K562 (cell line): ENCODE data around the gene COQ4. TPM values are rescaled to one million over a fixed set of nuclear protein-coding genes. Genes with fewer than 3 reads are reported as not detected.

Source experiments
- ATF1 ChIP-seq, 2 experiments: fragments of 450-650 bp in 1 of 2; IDR thresholded peaks; 2 replicates each; pipeline ENCODE4 v1.6.1; 2016; ENCODE audit warnings: missing compliant biosample characterization in 1 of 2, missing genetic modification characterization in 1 of 2
- CBX3 ChIP-seq, 2 experiments: IDR thresholded peaks; 1 replicate in 1 of 2; 2 replicates in 1 of 2; pipeline ENCODE4 v1.6.1; 2012; ENCODE audit warnings: inconsistent platforms in 2 of 2, low read length in 2 of 2, borderline replicate concordance in 1 of 2, control low read depth in 1 of 2
- KLF13 ChIP-seq: fragments of 450-650 bp; IDR thresholded peaks from 2 replicates; pipeline ENCODE4 v1.6.1; 2016; ENCODE audit warnings: missing genetic modification characterization, low read depth, mild to moderate bottlenecking, missing compliant biosample characterization, moderate library complexity, borderline replicate concordance
- MIER1 ChIP-seq: fragments of 450-650 bp; IDR thresholded peaks from 2 replicates; pipeline ENCODE4 v1.6.1; 2016; ENCODE audit warnings: antibody characterized with exemption, mild to moderate bottlenecking, low read depth
- NFATC3 ChIP-seq: fragments of 450-650 bp; IDR thresholded peaks from 2 replicates; pipeline ENCODE4 v1.6.1; 2017; ENCODE audit warnings: mild to moderate bottlenecking
- POLR2H ChIP-seq: IDR thresholded peaks from 2 replicates; pipeline ENCODE4 v1.6.1; 2016; ENCODE audit warnings: missing genetic modification characterization, low read depth, mild to moderate bottlenecking, control low read depth, missing compliant biosample characterization, moderate library complexity
- PRMT5 ChIP-seq: sonication (generic); formaldehyde crosslinking; IDR thresholded peaks from 2 replicates; pipeline ENCODE4 v1.5.0; 2020; ENCODE audit warnings: missing genetic modification reagents
- RB1 ChIP-seq: fragments of 450-650 bp; IDR thresholded peaks from 2 replicates; pipeline ENCODE4 v1.6.1; 2017; ENCODE audit warnings: low read depth, mild to moderate bottlenecking
- SMAD3 ChIP-seq: fragments of 450-650 bp; formaldehyde crosslinking; conservative IDR thresholded peaks from 2 replicates; pipeline ENCODE4 v1.4.0; 2020; ENCODE audit warnings: mild to moderate bottlenecking
- TOE1 ChIP-seq, 2 experiments: fragments of 450-650 bp in 1 of 2; sonication (generic) in 1 of 2; formaldehyde crosslinking in 1 of 2; IDR thresholded peaks; 2 replicates each; pipeline versions ENCODE4 v1.7.1 to v1.8.0; 2016 to 2022; ENCODE audit warnings: borderline replicate concordance in 2 of 2, mild to moderate bottlenecking in 2 of 2, antibody characterized with exemption in 1 of 2, inconsistent platforms in 1 of 2, low read depth in 1 of 2, missing genetic modification reagents in 1 of 2, moderate library complexity in 1 of 2
- polyA plus RNA-seq, 8 experiments: library from polyadenylated mRNA; depleted of rRNA in 4 of 8; stranded (reverse) in 5 of 8; unstranded in 3 of 8; fragments of >200 nt; fragmentation: Nextera tagmentation in 2 of 8; fragmentation: Illumina TruSeq in 1 of 8; extraction: Ambion mirVana in 2 of 8; extraction: Trizol in 1 of 8; gene quantifications; 2 replicates each; pipeline versions ENCODE4 v1.2.1 to v1.2.3, GENCODE V29; 2011 to 2014; ENCODE audit warnings: inconsistent platforms in 1 of 8, missing spikeins in 1 of 8
- total RNA-seq, 7 experiments: library from RNA; depleted of rRNA in 6 of 7; stranded (reverse); fragments of >200 nt in 6 of 7; fragmentation: Illumina TruSeq in 2 of 7; extraction: Trizol in 2 of 7; gene quantifications; 2 replicates each; pipeline versions ENCODE4 v1.2.1 to v1.2.3, GENCODE V29; 2011 to 2021; ENCODE audit warnings: low replicate concordance in 1 of 7
- TF ChIP-seq, protein P1 (sequence below): sonication (generic); formaldehyde crosslinking; IDR thresholded peaks from 2 replicates; pipeline ENCODE4 v1.8.1; 2023; ENCODE audit warnings: mild to moderate bottlenecking, missing genetic modification reagents
- TF ChIP-seq, protein P2 (sequence below): fragments of 250-450 bp; sonication (Bioruptor Pico); IDR thresholded peaks from 2 replicates; pipeline ENCODE4 v1.5.0; 2021; ENCODE audit warnings: mild to moderate bottlenecking, borderline replicate concordance
- TF ChIP-seq, protein P3 (sequence below): fragments of 450-650 bp; IDR thresholded peaks from 2 replicates; pipeline ENCODE4 v1.6.1; 2016; ENCODE audit warnings: antibody characterized with exemption

The COQ4 gene
- total and polyA plus RNA-seq, 9 of the 15 experiments (the other 6 are each of a cell fraction or from before 2014, with no cell fraction given), result 9.1 to 135 (median 67.2) TPM

DNA sequence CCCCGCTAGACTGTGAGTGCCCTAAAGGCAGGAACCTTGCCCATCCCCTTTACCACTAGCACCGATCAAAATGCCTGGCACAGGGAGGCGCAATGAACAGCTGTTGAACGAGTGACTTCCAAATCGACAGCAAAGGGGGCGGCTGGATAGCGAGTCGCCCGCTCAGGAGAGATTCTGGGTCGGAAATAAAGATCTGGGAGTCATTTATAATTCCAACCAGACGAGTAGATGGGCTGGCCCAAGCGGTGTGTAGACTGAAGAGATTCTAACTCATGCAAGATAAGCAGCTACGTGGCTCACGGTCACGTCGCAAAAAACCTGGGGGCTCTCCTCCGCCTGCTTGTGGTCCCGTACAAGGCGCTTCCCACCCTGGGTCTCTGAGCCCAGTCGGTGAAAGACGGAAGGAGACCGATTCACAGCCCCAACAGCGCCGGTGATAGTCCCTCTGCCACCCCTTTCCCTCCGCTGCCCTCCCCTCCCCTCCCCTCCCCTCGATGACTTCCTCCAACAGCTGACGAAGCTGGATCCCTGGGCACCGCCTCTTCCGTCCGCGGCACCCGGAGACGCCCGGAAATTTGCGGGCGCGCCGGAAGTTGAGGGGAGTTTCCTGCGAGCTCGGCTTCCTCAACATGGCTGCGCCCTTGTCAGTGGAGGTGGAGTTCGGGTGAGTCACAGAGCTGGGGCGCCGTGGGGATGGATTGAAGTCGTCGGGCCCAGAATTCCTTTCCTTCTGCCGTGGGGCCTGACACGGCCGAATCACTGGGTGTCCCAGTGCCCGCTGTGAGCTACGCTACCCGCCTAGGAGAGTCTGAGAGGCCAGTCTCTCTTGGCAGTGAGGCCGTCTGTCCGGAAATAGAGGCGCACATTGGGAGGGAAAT, 48.4 kb downstream of the COQ4 start, which contains the start of gene URM1 (continued):
- TF ChIP-seq POLR2H (no peak; the same call in 1 of the 2 replicates), TOE1 (IDR thresholded peaks at IDR 0.05; ENCODE audit: borderline replicate concordance) (no peak), TOE1 (CRISPR knock-in tag; IDR thresholded peaks at IDR 0.05; ENCODE audit: borderline replicate concordance, low read depth) (peak; percentile 37; the same call in 1 of the 2 replicates), ATF1 (CRISPR knock-in tag; IDR thresholded peaks at IDR 0.05) (no peak), ATF1 (tag; IDR thresholded peaks at IDR 0.05) (peak; percentile 50), MIER1 (no peak), PRMT5 (CRISPR knock-in tag) (no peak), RB1 (0 out of 2 replicates have a peak, but pooled peaks have one; percentile 28), NFATC3 (no peak), CBX3 (IDR thresholded peaks at IDR 0.05; ENCODE audit: borderline replicate concordance in 1 of 2, low read length in 2 of 2) (no peak), SMAD3 (CRISPR knock-in tag) (no peak), KLF13 (no peak)
- TF ChIP-seq, protein P1, sequence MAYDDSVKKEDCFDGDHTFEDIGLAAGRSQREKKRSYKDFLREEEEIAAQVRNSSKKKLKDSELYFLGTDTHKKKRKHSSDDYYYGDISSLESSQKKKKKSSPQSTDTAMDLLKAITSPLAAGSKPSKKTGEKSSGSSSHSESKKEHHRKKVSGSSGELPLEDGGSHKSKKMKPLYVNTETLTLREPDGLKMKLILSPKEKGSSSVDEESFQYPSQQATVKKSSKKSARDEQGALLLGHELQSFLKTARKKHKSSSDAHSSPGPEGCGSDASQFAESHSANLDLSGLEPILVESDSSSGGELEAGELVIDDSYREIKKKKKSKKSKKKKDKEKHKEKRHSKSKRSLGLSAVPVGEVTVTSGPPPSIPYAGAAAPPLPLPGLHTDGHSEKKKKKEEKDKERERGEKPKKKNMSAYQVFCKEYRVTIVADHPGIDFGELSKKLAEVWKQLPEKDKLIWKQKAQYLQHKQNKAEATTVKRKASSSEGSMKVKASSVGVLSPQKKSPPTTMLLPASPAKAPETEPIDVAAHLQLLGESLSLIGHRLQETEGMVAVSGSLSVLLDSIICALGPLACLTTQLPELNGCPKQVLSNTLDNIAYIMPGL (CRISPR knock-in tag), result no peak
- TF ChIP-seq, protein P2, sequence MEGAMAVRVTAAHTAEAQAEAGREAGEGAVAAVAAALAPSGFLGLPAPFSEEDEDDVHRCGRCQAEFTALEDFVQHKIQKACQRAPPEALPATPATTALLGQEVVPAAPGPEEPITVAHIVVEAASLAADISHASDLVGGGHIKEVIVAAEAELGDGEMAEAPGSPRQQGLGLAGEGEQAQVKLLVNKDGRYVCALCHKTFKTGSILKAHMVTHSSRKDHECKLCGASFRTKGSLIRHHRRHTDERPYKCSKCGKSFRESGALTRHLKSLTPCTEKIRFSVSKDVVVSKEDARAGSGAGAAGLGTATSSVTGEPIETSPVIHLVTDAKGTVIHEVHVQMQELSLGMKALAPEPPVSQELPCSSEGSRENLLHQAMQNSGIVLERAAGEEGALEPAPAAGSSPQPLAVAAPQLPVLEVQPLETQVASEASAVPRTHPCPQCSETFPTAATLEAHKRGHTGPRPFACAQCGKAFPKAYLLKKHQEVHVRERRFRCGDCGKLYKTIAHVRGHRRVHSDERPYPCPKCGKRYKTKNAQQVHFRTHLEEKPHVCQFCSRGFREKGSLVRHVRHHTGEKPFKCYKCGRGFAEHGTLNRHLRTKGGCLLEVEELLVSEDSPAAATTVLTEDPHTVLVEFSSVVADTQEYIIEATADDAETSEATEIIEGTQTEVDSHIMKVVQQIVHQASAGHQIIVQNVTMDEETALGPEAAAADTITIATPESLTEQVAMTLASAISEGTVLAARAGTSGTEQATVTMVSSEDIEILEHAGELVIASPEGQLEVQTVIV, result no peak
- TF ChIP-seq, protein P3, sequence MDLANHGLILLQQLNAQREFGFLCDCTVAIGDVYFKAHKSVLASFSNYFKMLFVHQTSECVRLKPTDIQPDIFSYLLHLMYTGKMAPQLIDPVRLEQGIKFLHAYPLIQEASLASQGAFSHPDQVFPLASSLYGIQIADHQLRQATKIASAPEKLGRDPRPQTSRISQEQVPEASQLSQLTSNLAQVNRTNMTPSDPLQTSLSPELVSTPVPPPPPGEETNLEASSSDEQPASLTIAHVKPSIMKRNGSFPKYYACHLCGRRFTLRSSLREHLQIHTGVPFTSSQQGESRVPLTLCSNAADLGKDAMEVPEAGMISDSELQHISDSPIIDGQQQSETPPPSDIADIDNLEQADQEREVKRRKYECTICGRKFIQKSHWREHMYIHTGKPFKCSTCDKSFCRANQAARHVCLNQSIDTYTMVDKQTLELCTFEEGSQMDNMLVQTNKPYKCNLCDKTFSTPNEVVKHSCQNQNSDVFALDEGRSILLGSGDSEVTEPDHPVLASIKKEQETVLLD, result no peak
